ENCODE measurements around the gene FXYD2. TPM values are rescaled to one million over a fixed set of nuclear protein-coding genes. Genes with fewer than 3 reads are reported as not detected.

The FXYD2 gene
- total and polyA plus RNA-seq, 2 of the 13 experiments (the other 11 are each of a cell fraction or from before 2014, with no cell fraction given) = 45.9 to 106 TPM

GRCh38 chr11:117814766-117815261 is 9.7 kb downstream of the FXYD2 start (continued):
- TF ChIP-seq, protein P1, sequence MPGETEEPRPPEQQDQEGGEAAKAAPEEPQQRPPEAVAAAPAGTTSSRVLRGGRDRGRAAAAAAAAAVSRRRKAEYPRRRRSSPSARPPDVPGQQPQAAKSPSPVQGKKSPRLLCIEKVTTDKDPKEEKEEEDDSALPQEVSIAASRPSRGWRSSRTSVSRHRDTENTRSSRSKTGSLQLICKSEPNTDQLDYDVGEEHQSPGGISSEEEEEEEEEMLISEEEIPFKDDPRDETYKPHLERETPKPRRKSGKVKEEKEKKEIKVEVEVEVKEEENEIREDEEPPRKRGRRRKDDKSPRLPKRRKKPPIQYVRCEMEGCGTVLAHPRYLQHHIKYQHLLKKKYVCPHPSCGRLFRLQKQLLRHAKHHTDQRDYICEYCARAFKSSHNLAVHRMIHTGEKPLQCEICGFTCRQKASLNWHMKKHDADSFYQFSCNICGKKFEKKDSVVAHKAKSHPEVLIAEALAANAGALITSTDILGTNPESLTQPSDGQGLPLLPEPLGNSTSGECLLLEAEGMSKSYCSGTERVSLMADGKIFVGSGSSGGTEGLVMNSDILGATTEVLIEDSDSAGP (CRISPR knock-in tag; IDR thresholded peaks at IDR 0.05; ENCODE audit: borderline replicate concordance) = no peak
- TF ChIP-seq, protein P2, sequence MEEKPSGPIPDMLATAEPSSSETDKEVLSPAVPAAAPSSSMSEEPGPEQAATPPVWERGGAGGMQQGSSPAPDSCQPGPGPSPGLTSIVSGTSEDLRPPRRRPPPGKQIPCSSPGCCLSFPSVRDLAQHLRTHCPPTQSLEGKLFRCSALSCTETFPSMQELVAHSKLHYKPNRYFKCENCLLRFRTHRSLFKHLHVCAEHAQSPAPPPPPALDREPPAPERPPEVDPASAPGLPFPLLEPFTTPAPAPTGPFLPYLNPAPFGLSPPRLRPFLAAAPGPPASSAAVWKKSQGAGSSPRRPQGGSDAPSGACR (CRISPR knock-in tag; IDR thresholded peaks at IDR 0.05) = no peak
- peak; percentile 48; the same call in 1 of the 2 replicates for TF ChIP-seq HNF1A (IDR thresholded peaks at IDR 0.05; ENCODE audit: low read depth)
- no peak; the same call in 1 of the 2 replicates for TF ChIP-seq HNF1A (CRISPR knock-in tag; IDR thresholded peaks at IDR 0.05; ENCODE audit: borderline replicate concordance)

All from HepG2 (cell line).